GM23338 (cell line): Measurements from ENCODE around the gene AP1S2. TPM values are rescaled to one million over a fixed set of nuclear protein-coding genes. Genes with fewer than 3 reads are reported as not detected.

Experiments used
- ATAC-seq: fragments of 200-7000 bp; cut with Tn5 transposase; 3 replicates; pipeline ENCODE4 v1.9.1; 2020
- DNase-seq: peaks from one replicate; pipeline ENCODE4 v3.0.0-alpha.2; 2015; ENCODE audit warnings: low spot score
- H2AFZ ChIP-seq: fragments of 200-600 bp; sonication (generic); 2 replicates; pipeline ENCODE4 v1.8.0; 2016; ENCODE audit warnings: antibody characterized with exemption, mild to moderate bottlenecking, moderate library complexity
- H3F3A ChIP-seq: fragments of 200-600 bp; sonication (generic); replicated peaks from 2 replicates; pipeline ENCODE4 v1.8.0; 2017; ENCODE audit warnings: antibody characterized with exemption, mixed run types, low read depth
- H3K27ac ChIP-seq: fragments of 200-600 bp; sonication (generic); 2 replicates; pipeline ENCODE4 v1.6.1; 2016; ENCODE audit warnings: low read depth
- H3K27me3 ChIP-seq: fragments of 200-600 bp; sonication (generic); 2 replicates; pipeline ENCODE4 v1.8.0; 2016; ENCODE audit warnings: mild to moderate bottlenecking, mixed run types, moderate library complexity; ENCODE audit not compliant: insufficient read depth
- H3K36me3 ChIP-seq: fragments of 200-600 bp; sonication (generic); 2 replicates; pipeline ENCODE4 v1.8.0; 2016; ENCODE audit warnings: mild to moderate bottlenecking; ENCODE audit not compliant: insufficient read depth
- H3K4me1 ChIP-seq: fragments of 200-600 bp; sonication (generic); 2 replicates; pipeline ENCODE4 v1.8.0; 2016; ENCODE audit warnings: mild to moderate bottlenecking, moderate library complexity; ENCODE audit not compliant: insufficient read depth
- H3K4me2 ChIP-seq: fragments of 200-600 bp; sonication (generic); 2 replicates; pipeline ENCODE4 v1.7.1; 2017; ENCODE audit warnings: mixed run types
- H3K4me3 ChIP-seq: fragments of 200-600 bp; sonication (generic); 2 replicates; pipeline ENCODE4 v1.6.1; 2016; ENCODE audit warnings: mixed run types
- H3K79me2 ChIP-seq: fragments of 200-600 bp; sonication (generic); replicated peaks from 2 replicates; pipeline ENCODE4 v1.8.0; 2017; ENCODE audit warnings: mild to moderate bottlenecking; ENCODE audit not compliant: insufficient read depth
- H3K9me2 ChIP-seq: fragments of 200-600 bp; sonication (generic); 2 replicates; pipeline ENCODE4 v1.8.0; 2017; ENCODE audit not compliant: insufficient read depth
- H4K20me1 ChIP-seq: fragments of 200-600 bp; sonication (generic); replicated peaks from 2 replicates; pipeline ENCODE4 v1.8.0; 2017; ENCODE audit warnings: mild to moderate bottlenecking; ENCODE audit not compliant: insufficient read depth
- H3K27ac Mint-ChIP-seq: 2 replicates; pipeline ENCODE4 v1.8.0; 2020; ENCODE audit warnings: inconsistent platforms, mild to moderate bottlenecking, moderate library complexity, mixed read lengths
- H3K27me3 Mint-ChIP-seq: 3 replicates; pipeline ENCODE4 v1.8.0; 2022; ENCODE audit warnings: low read depth, mild to moderate bottlenecking, moderate library complexity, mixed read lengths, inconsistent platforms; ENCODE audit not compliant: insufficient read depth, poor library complexity
- H3K36me3 Mint-ChIP-seq: 3 replicates; pipeline ENCODE4 v1.8.0; 2021; ENCODE audit warnings: low read depth, mild to moderate bottlenecking, inconsistent platforms, moderate library complexity, mixed read lengths
- H3K4me1 Mint-ChIP-seq: 3 replicates; pipeline ENCODE4 v1.8.0; 2020; ENCODE audit warnings: mild to moderate bottlenecking, inconsistent platforms, mixed read lengths
- H3K4me3 Mint-ChIP-seq: 3 replicates; pipeline ENCODE4 v1.8.0; 2021; ENCODE audit warnings: moderate library complexity, mild to moderate bottlenecking, inconsistent platforms, mixed read lengths
- H3K9me3 Mint-ChIP-seq: 3 replicates; pipeline ENCODE4 v1.8.0; 2020; ENCODE audit warnings: moderate library complexity, mild to moderate bottlenecking, inconsistent platforms, mixed read lengths
- CREB1 ChIP-seq: fragments of 250-450 bp; sonication (Bioruptor Pico); IDR thresholded peaks from 2 replicates; pipeline ENCODE4 v1.5.0; 2020; ENCODE audit warnings: low read depth, mild to moderate bottlenecking, moderate library complexity
- CTCF ChIP-seq, 2 experiments: fragments of 200-600 bp in 1 of 2; sonication (generic) in 1 of 2; conservative IDR thresholded peaks; 2 replicates each; pipeline versions ENCODE4 v1.5.1 to v1.6.1; 2016 to 2017; ENCODE audit warnings: antibody characterized with exemption in 2 of 2, low read depth in 2 of 2, mild to moderate bottlenecking in 2 of 2, moderate library complexity in 1 of 2
- ETS1 ChIP-seq: IDR thresholded peaks from 2 replicates; pipeline ENCODE4 v1.6.1; 2016; ENCODE audit warnings: antibody characterized with exemption
- EZH2 ChIP-seq: fragments of 200-600 bp; sonication (generic); IDR thresholded peaks from one replicate; pipeline ENCODE4 v1.8.0; 2017; ENCODE audit warnings: antibody characterized with exemption, mild to moderate bottlenecking, low read depth; ENCODE audit not compliant: unreplicated experiment
- EZH2phosphoT487 ChIP-seq: fragments of 200-600 bp; sonication (generic); IDR thresholded peaks from one replicate; pipeline ENCODE4 v1.8.1; 2018; ENCODE audit warnings: antibody characterized with exemption; ENCODE audit not compliant: unreplicated experiment
- JUNB ChIP-seq: IDR thresholded peaks from one replicate; pipeline ENCODE4 v1.6.1; 2016; ENCODE audit warnings: antibody characterized with exemption; ENCODE audit not compliant: unreplicated experiment
- NANOG ChIP-seq: IDR thresholded peaks from 2 replicates; pipeline ENCODE4 v1.6.1; 2016; ENCODE audit warnings: antibody characterized with exemption, borderline replicate concordance
- POLR2AphosphoS5 ChIP-seq: IDR thresholded peaks from 2 replicates; pipeline ENCODE4 v1.6.1; 2016; ENCODE audit warnings: antibody characterized with exemption, low read depth
- REST ChIP-seq: IDR thresholded peaks from one replicate; pipeline ENCODE4 v1.6.1; 2018; ENCODE audit warnings: antibody characterized with exemption; ENCODE audit not compliant: unreplicated experiment
- STAT1 ChIP-seq: IDR thresholded peaks from one replicate; pipeline ENCODE4 v1.6.1; 2016; ENCODE audit warnings: antibody characterized with exemption; ENCODE audit not compliant: unreplicated experiment
- ZNF114 ChIP-seq: fragments of 250-450 bp; sonication (Bioruptor Pico); IDR thresholded peaks from 2 replicates; pipeline ENCODE4 v1.5.0; 2020; ENCODE audit warnings: mild to moderate bottlenecking, moderate library complexity
- ZNF331 ChIP-seq: fragments of 250-450 bp; sonication (Bioruptor Pico); IDR thresholded peaks from 2 replicates; pipeline ENCODE4 v1.5.0; 2020; ENCODE audit warnings: low read depth, mild to moderate bottlenecking, moderate library complexity
- ZNF462 ChIP-seq: fragments of 250-450 bp; sonication (Bioruptor Pico); IDR thresholded peaks from 2 replicates; pipeline ENCODE4 v1.5.0; 2020; ENCODE audit warnings: mild to moderate bottlenecking, moderate library complexity
- polyA plus RNA-seq: library from polyadenylated mRNA; unstranded; fragments of >200 nt; fragmentation: Nextera tagmentation; extraction: Ambion mirVana; gene quantifications from 2 replicates; pipeline ENCODE4 v1.2.1, GENCODE V29; 2016
- total RNA-seq: library from RNA; depleted of rRNA; stranded (reverse); fragments of >200 nt; shearing (Covaris generic); gene quantifications from 2 replicates; pipeline ENCODE4 v1.2.3, GENCODE V29; 2014

AP1S2 gene
- total and polyA plus RNA-seq, 2 experiments from 2014 or later: 160 to 251 TPM

- Histone ChIP-seq H3K79me2 (no peaks in the 10 kb centered on the region), H3K4me3 (no peak overlapping the region), H3K36me3 (no peaks in the 10 kb centered on the region), H4K20me1 (no peaks in the 10 kb centered on the region), H3K27ac (no peak overlapping the region), H3K27me3 (no peaks in the 10 kb centered on the region), H3K4me1 (no peaks in the 10 kb centered on the region), H3K4me2 (no peak overlapping the region), H3F3A (no peaks in the 10 kb centered on the region), H2AFZ (no peak overlapping the region), H3K9me2 (no peaks in the 10 kb centered on the region)
- Mint-ChIP-seq H3K4me1 (peaks cover 3% of the 10 kb centered on the region; the same call in 1 of the 3 replicates), H3K4me3 (no peak overlapping the region), H3K9me3 (no peaks in the 10 kb centered on the region; the same call in 2 of the 3 replicates), H3K27ac (no peak overlapping the region), H3K36me3 (no peaks in the 10 kb centered on the region), H3K27me3 (no peaks in the 10 kb centered on the region)
- DNase-seq: no peak
- no peak for TF ChIP-seq NANOG
- no peak for TF ChIP-seq ZNF114 (CRISPR knock-in tag)
- no peak for TF ChIP-seq ZNF462
- TF ChIP-seq ZNF331 (CRISPR knock-in tag): no peak
- TF ChIP-seq JUNB: no peak
- no peak for TF ChIP-seq POLR2AphosphoS5
- TF ChIP-seq CTCF (conservative IDR thresholded peaks at IDR 0.05; ENCODE audit: low read depth in 2 of 2): no peak
- no peak for TF ChIP-seq EZH2phosphoT487
- no peak for TF ChIP-seq STAT1
- TF ChIP-seq ETS1: no peak
- TF ChIP-seq EZH2: no peak
- TF ChIP-seq CREB1 (CRISPR knock-in tag): no peak
- no peak for TF ChIP-seq REST
- ATAC-seq: no peak
Measured at GRCh38 chrX:15869695-15870094, 15.1 kb upstream of the AP1S2 start.
